AG10803 (cell line): ENCODE measurements around the gene ASB8.

ENCODE experiments used
- DNase-seq: peaks from one replicate; pipeline ENCODE4 v3.0.0; 2010; ENCODE audit warnings: low read depth
- H3K4me3 ChIP-seq: 2 replicates; pipeline ENCODE4 v1.5.1; 2011; ENCODE audit warnings: mild to moderate bottlenecking, low read length, control low read depth
- TF ChIP-seq, protein P1 (sequence below): conservative IDR thresholded peaks from 2 replicates; pipeline ENCODE4 v1.5.1; 2011; ENCODE audit warnings: mild to moderate bottlenecking, low read length, control low read depth, inconsistent platforms

Gene ASB8

DNA sequence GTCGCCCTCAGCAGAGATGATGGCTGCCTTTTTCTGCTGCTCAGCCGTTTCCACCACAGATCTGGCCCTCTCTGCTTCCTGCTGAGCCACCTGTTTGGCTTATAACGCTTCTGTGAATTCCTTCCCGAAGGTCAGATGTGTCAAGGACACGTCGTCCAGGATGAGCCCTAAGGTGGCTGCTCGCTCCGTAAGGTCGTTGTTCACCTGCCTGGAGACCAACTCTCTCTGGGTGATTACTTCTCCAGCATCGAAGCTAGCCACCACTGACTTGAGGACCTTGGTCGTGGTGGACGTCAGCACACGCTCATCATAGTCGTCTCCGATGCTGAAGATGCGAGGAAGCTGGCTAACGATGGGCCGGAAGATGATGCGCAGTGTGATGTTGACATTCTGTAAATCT is 11.7 kb upstream of the ASB8 start:
- H3K4me3 ChIP-seq, result no peak overlapping the region
- TF ChIP-seq, protein P1, sequence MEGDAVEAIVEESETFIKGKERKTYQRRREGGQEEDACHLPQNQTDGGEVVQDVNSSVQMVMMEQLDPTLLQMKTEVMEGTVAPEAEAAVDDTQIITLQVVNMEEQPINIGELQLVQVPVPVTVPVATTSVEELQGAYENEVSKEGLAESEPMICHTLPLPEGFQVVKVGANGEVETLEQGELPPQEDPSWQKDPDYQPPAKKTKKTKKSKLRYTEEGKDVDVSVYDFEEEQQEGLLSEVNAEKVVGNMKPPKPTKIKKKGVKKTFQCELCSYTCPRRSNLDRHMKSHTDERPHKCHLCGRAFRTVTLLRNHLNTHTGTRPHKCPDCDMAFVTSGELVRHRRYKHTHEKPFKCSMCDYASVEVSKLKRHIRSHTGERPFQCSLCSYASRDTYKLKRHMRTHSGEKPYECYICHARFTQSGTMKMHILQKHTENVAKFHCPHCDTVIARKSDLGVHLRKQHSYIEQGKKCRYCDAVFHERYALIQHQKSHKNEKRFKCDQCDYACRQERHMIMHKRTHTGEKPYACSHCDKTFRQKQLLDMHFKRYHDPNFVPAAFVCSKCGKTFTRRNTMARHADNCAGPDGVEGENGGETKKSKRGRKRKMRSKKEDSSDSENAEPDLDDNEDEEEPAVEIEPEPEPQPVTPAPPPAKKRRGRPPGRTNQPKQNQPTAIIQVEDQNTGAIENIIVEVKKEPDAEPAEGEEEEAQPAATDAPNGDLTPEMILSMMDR, result no peak
- no peak for DNase-seq

DNA sequence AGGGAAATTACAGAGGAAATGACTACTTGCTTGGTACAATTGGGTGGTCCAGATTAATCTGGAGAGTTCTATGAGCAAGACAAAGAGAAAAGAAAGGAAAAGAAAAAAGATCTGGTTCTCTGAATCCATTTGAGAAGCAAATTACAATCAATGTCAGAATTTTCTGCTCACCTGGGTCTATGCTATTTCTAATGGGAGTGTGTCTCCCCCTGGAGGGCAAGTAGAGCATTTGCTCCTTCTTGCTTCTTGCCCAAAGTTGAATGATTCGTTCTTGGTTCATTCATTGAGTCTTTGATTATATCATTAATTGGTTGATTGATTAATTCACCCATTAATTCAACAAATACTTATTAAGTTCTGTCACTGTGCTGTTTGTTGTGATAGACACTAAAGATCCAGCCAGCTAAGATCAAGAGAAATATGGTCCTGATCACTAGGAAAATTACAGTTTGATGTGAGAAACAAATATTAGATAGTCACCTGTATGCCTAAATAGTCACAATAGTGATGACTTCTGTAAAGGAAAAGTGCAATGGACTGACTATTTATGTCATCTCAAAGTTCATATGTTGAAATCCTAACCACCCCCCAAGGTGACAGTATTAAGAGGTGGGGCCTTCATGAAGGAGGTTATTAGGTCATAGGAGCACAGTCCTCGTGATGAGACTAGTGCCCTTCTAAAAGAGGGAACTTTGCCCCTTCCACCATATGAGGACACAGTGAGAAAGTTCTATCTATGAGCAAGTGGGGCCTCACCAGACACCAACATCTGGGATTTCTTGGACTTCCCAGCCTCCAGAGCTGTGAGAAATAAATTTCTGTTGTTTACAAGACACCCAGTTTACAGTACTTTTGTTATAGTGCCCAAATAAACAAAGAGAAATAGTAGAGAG is 8.0 kb upstream of the ASB8 start:
- no peak overlapping the region for H3K4me3 ChIP-seq
- DNase-seq, result peak; percentile 67

DNA sequence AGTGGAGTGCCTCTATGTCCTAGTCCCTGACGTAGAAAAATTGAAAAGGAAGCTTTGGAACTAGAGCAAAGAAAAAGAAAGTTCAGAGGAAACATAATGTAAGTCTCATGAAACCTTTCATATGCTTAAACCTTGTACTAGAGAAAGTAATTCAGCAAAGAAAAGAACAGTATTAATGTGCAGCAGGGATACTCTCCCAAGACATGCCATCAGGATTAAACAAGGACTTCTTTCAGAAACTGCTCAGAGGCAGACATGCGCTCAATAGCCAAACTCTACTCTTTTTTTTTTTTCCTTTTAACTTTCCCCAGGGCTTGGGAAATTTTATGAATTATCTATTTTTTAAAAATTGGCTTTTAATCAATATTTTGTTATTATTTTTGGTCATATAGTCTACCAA is 7.1 kb upstream of the ASB8 start:
- TF ChIP-seq, protein P1, result no peak
- H3K4me3 ChIP-seq, result no peak overlapping the region
- no peak for DNase-seq

More for the DNA sequence above, 8.0 kb upstream of the ASB8 start:
- TF ChIP-seq, protein P1, result peak; percentile 99

DNA sequence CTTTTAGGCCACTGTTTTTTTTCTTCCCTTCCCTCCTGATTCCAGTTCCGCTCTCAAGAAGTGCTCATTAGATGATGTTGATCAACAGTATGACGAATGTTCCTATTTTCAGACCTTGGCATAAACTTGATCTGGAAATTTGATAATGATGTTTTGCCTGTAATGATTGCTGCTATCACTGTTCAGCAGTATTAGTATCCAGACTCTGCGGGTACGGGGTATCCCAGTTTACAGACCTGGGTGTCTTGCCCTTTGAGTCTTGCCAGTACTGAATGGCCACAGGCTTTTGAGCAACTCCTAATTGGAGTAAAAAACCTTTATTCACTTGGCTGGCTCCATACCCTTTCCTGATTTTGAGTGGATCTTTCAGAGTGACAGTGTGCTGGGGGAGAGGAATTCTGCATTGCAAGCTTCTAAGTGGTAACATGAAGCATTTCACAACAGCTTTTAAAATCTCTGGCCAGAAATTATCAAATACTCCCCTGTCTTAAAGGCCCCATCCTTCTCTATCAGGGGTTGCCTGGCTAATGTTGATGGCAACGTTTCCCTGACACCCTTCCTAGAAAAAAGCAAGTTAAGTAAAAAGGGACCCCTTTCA is 5.9 kb upstream of the ASB8 start:
- no peak for DNase-seq
- H3K4me3 ChIP-seq, result no peak overlapping the region
- TF ChIP-seq, protein P1, result no peak

- H3K4me3 ChIP-seq, result no peak overlapping the region
- TF ChIP-seq, protein P1, result no peak
- peak; percentile 30 for DNase-seq
These were observed 3.5 kb upstream of the ASB8 start for GRCh38 chr12:48160807-48161206.

GRCh38 chr12:48160046-48160445 is 2.7 kb upstream of the ASB8 start:
- H3K4me3 ChIP-seq, result no peak overlapping the region
- peak; percentile 54 for DNase-seq
- TF ChIP-seq, protein P1, result no peak
